ENCODE results near the gene CEP135.
"Not testable (repeated sequence)": the region's sequence is repeated elsewhere in the genome, so short reads cannot be mapped to it uniquely, and the experiment has no call there.

Gene CEP135

DNA sequence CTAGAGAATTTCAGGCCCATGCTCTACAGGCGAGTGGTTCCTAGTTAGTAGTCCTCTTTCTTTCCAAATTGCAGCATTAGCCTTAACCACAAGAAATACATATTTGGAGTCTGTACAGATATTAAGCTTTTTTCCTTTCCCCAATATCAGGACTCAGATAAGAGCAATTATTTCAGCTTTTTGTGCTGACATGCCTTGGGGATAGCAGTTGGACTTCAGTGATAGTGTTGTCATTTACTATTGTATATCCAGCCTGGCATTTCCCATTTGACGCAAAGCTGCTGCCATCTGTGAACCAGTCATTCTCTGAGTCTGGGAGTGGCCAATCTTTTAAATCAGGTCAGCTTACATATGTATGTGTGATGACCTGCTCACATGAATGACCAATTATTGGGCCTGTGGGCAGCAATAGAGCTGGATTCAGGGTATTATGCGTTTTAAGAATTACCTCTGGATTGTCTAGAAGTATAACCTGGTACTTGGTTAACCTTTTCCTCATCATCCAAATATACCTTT lies 6.8 kb upstream of the CEP135 start:
- DNase-seq (ENCODE audit: low read depth in 4 of 4, low spot score in 1 of 4): no peak

DNA sequence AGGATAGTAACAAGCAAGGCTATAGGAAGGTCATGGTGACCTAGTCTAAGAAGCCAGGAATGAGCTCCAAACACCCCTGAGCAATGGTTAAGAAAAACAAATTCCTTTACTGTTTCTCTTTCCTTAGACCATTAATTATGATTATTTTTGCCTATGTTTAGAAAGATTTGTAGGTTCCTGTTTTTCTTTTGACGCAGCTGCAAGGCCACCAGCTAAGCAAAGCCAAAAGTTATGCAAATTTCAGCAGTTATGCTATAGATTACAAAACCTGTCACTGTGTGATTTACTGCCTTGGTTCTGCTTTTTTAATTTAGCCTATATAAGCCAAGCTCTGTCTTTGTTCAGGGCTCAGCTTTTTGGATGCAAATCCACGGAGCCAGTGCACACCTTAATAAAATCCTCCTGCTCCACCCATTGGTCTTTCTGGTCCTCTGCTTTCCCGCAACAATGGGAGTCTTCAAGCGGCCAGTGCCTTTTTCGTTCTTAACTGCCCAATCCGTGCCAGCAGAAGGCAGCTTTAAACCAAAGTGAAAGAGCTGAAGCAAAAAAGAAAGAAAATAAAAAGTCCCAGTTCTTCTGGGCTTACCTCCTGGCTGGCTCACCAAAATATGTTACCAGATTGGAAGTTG lies 1.4 kb upstream of the CEP135 start:
- no peak for DNase-seq (ENCODE audit: low read depth in 4 of 4, low spot score in 1 of 4)

DNA sequence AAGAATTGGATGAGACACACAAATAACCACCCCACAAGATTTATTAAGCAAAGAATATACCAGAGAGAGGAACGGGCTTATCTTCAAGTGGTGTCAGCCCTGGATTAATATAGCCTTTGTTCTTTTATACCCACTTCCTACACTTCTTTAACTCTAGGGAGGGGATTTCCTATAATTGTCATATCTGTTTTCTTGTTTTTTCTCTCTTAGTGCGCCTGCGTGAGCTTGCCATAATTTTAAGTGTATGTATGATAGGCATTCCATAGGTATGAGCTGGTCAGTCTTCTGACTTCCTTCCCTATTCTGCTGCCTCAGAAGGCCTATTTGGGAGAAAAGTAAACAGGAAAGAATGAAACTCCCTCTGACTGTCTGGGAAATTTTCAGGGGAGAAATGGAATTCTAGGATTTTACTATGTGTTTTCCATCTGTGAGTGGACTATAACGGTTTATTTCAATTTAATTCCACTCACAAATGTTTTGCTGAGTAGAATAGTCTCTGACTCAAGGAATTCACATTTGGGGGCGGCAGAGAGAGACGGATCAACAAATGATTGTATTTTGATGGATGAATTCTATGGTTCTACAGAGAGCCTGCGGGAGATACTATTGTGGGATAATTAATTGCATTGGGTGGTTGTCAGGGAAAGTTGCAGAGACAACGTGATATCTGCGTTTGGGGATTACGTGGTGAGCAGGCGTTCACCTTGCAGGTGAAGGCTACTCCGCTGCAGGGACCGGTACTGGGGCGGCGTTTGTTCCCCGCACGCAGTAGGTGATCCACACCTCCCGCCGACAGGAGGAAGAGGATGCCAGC lies 626 bp upstream of the CEP135 start:
- DNase-seq (ENCODE audit: low read depth in 4 of 4, low spot score in 1 of 4): peak in 2 of 4 experiments; percentile 23 to 28

DNA sequence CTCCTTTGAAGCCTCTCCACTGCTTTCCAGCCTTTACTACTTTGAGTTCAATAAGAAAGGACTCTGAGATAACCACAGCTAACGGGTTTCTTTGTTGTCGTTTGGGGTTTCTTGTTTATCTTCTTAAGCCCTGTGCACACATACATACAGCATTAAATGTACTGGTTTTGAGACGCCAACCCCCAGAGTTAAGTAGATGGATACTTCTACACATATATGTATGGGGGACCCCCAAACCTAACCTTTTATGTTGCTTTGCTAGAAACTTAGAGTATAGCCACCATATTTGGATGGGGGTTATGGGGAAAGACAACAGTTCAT lies 697 bp downstream of the CEP135 start:
- no peak for DNase-seq (ENCODE audit: low read depth in 4 of 4, low spot score in 1 of 4)

DNA sequence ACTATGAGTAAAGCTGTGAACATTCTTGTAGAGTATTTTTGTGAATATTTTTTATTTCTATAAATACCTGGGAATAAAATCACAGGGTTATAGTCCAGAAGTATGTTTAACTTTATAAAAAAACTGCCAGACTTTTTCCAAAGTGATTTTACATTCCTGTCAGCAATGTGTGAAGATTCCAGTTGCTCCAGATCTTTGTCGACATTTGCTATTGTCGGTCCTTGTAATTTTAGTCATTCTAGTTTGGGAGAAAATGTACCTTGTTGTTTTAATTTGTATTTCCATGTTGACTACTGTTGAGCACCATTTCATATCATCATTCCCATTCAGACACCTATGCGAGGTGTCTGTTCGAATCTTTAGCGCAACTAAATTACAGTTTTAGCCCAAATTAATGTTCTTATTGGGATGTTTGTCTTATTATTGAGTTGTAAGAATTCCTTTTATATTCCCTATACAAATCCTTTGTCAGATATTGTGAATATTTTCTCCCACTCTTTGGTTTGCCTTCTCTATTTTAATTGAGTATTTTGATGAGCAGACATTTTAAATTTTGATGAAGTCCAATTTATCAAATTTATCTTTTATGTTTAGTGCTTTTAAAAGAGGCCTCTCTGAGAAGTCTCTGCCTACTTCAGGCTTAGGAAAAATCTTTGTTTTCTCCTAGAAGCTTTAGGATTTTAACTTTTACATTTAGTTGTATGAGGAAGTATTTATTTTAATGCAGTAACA lies 2.6 kb downstream of the CEP135 start:
- DNase-seq (ENCODE audit: low read depth in 4 of 4, low spot score in 1 of 4): no peak

DNA sequence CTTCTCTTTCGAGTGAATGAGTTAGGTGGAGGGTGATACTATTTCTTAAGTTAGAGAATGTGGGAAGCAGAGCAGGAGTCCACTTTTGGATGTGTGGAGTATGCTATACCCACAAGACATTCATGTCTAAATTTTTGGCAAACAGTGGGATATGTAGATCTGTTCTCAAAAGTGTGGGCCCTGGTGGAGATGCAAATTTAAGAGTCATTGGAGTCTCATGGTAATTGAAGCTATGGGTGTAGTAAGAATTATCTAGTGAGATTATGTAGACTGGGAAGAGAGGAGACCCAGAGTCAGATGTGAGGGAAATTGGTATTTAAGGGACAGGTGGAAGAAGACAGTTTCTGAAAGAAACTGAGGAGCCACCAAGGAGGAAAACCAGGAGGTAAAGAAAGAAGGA lies 7.0 kb downstream of the CEP135 start:
- DNase-seq (ENCODE audit: low read depth in 4 of 4, low spot score in 1 of 4): no peak

DNA sequence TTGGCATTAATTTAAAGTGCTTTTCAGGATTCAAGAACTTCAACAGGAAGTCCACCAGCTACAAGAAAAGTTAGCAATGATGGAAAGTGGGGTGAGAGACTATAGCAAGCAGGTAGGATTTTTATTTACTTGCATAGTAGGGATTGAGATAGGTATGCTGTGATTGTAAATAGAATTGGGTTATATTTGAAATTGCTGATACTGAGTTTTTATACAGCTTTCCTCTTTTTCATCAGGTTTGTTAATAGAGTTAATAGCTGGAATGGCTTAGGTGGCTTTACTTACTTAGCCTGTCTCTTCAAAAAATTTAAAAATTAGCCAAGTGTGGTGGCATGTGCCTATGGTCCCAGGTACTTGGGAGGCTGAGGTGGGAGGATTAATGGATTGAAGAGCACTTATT lies 10.9 kb downstream of the CEP135 start:
- no peak for DNase-seq (ENCODE audit: low read depth in 4 of 4, low spot score in 1 of 4)

DNA sequence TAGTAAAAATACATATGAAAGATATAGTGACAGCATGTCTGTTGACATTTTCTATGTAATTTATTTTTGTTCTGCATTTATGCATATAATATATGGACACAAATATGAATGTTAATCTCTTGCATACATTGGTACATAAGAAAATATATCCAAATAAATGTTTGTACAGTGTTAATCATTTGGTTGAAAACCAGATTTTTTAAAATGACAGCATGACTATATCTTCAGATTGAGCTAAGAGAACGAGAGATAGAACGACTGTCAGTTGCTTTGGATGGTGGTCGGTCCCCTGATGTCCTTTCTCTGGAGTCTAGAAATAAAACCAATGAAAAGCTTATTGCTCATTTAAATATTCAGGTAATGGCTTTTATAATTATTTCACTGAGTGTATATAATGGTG lies 15.3 kb downstream of the CEP135 start:
- DNase-seq (ENCODE audit: low read depth in 4 of 4, low spot score in 1 of 4): no peak

DNA sequence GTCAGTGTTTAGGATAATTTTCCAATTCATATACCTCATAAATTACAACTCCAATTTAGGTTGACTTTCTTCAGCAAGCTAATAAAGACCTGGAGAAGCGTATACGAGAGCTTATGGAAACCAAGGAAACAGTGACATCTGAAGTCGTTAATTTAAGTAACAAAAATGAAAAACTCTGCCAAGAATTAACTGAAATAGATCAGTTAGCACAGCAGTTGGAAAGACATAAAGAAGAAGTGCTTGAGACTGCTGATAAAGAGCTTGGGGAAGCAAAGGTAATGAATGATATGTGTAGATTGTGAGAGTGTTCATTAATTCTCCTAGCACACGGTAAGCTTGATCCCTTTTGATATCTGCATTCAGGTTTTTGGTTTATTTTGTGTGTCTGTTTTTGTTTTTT lies 16.8 kb downstream of the CEP135 start:
- no peak for DNase-seq (ENCODE audit: low read depth in 4 of 4, low spot score in 1 of 4)

DNA sequence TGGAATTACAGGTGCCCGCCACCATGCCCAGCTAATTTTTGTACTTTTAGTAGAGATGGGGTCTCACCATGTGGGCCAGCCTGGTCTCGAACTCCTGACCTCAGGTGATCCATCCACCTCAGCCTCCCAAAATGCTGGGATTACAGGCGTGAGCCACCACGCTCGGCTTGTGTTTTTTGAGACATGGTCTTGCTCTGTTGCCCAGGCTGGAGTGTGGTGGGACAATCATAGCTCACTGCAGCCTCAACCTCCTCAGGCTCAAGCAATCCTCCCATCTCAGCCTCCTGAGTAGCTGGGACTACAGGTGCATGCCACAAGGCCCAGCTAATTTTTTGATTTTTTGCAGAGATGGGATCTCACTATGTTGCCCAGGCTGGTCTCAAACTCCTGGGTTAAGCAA lies 17.6 kb downstream of the CEP135 start:
- not testable (repeated sequence) for DNase-seq (ENCODE audit: low read depth in 4 of 4, low spot score in 1 of 4)

DNA sequence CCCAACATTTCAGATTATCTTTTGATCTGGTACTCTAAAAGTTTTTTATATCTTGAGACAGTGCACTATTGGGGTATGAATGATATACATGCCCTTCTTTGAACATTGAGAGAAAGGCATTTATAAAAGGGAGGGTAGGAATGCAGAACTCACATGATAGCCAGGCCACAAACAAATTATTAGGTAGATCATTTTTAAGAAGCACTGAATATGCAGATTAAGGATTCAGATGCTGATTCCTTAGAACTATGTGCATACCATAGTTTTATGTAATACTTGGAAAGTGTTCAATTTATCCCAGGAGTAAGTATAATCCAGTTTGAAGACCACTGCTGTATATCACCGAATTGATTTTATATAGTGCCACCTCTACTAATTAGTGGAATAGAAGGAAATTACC lies 18.6 kb downstream of the CEP135 start:
- DNase-seq (ENCODE audit: low read depth in 4 of 4, low spot score in 1 of 4): no peak

DNA sequence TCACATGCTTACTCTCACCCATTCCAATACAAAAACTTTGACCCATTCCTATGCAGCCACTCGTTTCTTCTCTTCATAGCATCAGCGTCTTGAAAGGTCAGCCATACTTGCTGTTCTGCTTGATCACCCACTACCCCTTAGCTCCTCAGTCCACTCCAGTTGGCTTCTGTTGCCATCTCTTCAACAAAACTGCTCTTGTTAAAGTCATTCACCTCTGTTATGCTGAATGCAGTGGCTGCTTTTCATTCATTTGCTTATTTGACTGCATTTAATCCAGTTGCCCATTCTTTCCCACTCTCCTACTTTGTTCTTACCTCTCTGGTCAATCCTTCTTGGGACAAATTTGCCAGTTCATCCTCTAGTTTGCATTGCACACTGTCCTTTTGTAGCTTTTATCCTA lies 24.9 kb downstream of the CEP135 start:
- DNase-seq (ENCODE audit: low read depth in 4 of 4, low spot score in 1 of 4): no peak

DNA sequence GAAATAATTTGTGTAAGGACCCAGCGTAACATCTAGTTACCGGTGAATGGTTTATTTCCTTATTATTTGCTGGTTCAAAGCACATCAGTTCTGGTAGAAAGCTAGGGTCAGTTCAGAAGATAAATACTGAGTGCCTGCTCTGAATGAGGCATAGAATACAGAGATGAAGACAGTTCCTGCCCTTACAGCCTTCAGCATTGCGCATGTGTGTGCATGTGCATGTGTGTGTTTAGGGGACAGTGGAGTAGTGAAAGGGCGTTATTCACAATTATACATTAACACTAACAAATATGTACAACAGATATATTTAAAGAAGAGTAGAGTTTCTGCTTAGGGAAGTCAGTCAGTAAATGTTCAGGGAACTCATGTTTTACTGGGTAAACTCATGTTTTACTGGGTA lies 29.1 kb downstream of the CEP135 start:
- DNase-seq (ENCODE audit: low read depth in 4 of 4, low spot score in 1 of 4): no peak

DNA sequence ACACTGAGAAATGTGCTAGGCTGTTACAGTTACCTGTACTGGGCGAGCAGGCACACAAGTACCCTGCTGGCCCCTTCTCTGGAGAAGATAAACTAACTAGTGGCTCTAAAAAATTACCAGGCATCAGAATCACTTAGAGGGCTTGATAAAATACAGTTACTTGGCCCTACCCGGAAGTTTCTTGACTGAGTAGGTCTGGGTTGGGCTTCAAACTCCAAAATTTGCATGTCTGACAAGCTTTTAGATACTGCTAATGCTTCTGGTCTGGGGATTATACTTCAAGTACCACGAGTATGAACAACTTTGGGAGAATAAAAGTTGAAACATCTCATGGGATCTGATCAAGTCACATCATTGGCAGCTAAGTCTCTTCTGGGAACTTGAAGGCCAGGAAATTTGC lies 30.8 kb downstream of the CEP135 start:
- no peak for DNase-seq (ENCODE audit: low read depth in 4 of 4, low spot score in 1 of 4)

DNA sequence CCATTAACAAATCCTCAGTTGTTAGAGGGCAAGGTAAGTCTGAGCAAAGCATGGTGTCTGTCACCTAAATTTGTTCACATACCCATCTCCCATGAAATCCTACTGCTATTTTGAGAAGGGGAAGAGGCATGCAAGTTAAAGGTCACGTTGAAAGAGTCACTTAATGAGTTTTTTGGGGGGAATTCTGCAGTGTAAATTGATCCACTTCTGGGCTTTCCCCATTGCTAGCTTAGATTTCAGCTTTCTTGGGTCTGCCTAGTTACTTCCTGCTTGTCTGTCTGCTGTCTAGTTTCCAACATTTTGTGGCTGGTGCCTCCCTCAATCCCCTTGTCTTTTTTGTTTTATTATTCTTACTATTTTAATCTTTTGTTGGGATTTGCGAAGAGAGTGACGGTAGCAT lies 32.0 kb downstream of the CEP135 start:
- DNase-seq (ENCODE audit: low read depth in 4 of 4, low spot score in 1 of 4): no peak

DNA sequence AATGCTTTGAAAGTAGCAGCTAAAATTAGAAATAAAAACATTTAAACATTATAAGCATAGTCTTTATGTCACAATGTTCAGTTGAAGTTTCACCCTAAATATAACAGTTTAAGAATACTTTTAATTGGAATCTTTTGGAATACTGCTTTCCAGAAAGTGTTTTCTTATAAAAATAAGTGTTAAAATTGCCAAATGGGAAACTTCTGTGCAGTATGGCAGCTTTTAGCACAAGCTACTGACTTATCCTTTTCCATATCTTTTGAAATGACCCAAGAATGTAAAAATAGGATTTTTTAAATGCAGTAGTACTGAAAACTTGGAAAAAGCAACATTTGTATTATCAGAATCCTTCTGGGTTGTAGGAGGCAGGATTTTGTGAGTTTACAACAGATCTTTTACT lies 34.2 kb downstream of the CEP135 start:
- no peak for DNase-seq (ENCODE audit: low read depth in 4 of 4, low spot score in 1 of 4)

DNA sequence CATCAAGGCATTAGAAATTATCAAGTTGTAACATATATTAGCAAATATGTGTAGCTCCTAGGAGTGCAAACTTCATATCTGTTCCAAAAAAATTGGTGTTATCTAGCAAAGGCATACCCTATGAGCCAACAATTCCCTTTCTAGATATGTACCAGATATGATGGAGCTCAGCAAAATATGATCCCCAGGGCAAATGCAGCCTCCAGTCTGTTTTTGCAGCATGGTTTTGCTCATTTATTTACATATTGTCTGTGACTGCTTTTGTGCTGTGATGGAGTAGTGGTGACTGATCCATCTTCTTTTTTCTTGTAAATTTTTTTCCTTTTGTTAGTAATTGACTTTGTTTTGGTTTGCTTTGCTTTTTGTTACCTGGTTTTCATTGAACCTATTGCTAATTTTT lies 41.0 kb downstream of the CEP135 start:
- DNase-seq (ENCODE audit: low read depth in 4 of 4, low spot score in 1 of 4): no peak

DNA sequence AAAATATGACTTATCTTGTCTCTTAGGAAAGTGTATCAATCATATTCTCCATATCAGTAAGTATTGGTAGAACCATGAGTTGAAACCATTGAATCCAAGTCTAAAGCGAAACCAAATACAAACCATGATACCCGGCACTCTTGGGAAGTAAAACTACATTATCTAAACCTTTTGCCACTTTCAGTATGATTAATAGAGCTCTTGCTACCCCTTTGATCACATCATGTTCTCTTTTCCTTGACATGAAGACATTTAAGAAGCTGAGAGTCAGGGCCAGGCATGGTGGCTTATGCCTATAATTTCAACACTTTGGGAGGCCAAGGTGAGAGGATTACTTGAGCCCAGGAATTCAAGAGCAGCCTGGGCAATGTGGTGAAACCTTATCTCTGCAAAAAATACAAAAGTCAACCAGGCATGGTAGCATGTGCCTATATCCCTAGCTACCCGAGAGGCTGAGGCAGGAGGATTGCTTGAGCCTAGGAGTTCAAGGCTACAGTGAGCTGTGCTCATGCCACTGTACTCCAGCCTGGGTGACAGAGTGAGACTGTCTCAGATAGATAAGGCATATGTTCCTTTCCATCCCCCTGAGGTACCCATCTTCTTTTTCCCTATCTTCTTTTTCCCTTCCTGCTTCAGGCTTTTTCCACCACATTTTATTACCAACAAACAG lies 45.4 kb downstream of the CEP135 start:
- DNase-seq (ENCODE audit: low read depth in 4 of 4, low spot score in 1 of 4): no peak

DNA sequence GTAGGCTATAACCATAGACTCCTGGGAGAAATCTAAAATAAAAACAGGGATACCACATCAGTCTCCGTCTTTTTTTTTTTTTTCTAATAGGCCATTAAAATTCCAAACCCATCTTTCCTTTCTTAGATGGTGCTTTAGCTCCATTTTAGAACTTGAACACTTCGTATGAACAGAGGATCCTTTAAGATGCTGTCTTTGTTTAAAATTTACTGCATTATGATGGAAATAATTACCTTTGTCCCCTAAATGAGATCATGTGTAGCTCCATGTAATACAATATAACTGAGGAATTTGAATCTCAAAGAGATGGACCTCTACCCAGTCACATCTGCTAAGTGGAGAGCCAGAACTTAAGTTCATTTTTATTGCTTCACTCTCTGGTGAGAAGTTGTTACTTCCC lies 47.9 kb downstream of the CEP135 start:
- DNase-seq (ENCODE audit: low read depth in 4 of 4, low spot score in 1 of 4): no peak

DNA sequence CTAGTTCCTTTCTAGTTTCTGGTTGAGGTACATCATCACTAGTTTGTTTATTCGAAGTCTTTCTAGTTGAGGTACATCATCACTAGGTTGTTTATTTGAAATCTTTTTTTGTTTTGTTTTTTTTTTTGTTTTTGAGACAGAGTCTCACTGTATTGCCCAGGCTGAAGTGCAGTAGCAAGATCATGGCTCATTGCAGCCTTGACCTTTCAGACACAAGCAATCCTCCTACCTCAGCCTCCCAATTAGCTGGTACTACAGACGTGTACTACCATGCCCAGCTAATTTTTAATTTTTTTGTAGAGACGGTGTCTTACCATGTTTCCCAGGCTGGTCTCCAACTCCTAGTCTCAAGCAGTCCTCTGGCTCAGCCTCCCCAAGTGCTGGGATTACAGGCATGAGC lies 54.9 kb downstream of the CEP135 start:
- no peak for DNase-seq (ENCODE audit: low read depth in 4 of 4, low spot score in 1 of 4)

DNA sequence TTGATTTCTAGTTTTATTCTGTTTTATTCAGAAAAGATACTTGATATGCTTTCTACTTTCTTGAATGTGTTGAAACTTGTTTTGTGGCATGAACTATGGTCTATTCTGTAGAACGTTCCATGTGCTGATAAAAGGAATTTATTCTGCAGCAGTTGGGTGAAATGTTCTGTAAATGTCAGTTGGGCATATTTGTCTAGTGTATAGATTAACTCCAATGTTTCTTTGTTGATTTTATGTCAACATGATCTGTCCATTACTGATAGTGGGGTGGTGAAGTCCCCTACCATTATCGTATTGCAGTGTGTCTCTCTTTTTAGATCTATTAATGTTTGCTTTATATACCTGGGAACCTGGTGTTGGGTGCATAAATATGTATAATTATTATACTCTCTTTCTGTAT lies 55.5 kb downstream of the CEP135 start:
- no peak for DNase-seq (ENCODE audit: low read depth in 4 of 4, low spot score in 1 of 4)

DNA sequence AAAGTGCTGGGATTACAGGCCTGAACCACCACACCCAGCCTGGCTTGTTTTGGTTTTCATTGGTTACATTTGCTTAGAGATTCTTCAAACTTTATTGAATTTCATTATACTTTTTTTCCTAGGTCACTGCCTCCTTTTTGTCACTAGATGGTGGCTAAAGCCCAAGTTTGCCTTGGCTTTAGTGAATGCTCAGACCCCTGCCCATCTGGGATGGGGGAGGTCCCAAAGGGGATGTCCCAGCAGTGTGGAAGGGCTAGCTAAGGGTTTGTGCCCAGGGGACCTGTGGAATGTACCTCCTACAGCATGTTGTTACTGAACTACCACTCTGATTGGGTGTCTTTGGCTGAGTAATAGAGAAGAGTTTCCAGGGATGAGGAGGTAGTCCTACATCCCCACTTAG lies 58.4 kb downstream of the CEP135 start:
- no peak for DNase-seq (ENCODE audit: low read depth in 4 of 4, low spot score in 1 of 4)

All from stimulated activated CD4-positive, alpha-beta T cell treated with anti-CD3 and anti-CD28 coated beads, Interleukin-1b, Interleukin-23, amount 100 ng/mL, for 24 hours (primary cell).